Stimulated activated CD8-positive, alpha-beta memory T cell treated with anti-CD3 and anti-CD28 coated beads, Interleukin-4, amount 100 ng/mL, for 4 hours (primary cell): Measurements from ENCODE around the gene SPECC1.

ENCODE experiments used
- DNase-seq, 2 donors: peaks; one replicate each; pipeline ENCODE4 v3.0.0-alpha.2; 2020; ENCODE audit warnings: low read depth in 2 of 2, low spot score in 1 of 2

SPECC1 gene

DNA sequence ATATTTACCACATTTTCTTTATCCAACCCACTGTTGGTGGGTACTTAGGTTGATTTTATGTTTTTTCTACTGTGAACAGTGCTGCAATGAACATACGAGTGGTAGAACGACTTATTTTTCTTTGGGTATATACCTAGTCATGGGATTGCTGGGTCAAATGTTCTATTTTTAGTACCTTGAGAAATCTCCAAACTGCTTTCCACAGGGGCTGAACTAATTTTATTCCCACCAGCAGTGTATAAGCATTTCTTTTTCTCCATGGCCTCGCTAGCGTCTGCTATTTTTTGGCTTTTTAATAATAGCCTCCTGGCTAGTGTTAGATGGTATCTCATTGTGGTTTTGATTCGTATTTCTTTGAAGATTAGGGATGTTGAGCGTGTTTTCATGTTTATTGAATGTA, 255.8 kb downstream of the SPECC1 start:
- DNase-seq, result no peak

DNA sequence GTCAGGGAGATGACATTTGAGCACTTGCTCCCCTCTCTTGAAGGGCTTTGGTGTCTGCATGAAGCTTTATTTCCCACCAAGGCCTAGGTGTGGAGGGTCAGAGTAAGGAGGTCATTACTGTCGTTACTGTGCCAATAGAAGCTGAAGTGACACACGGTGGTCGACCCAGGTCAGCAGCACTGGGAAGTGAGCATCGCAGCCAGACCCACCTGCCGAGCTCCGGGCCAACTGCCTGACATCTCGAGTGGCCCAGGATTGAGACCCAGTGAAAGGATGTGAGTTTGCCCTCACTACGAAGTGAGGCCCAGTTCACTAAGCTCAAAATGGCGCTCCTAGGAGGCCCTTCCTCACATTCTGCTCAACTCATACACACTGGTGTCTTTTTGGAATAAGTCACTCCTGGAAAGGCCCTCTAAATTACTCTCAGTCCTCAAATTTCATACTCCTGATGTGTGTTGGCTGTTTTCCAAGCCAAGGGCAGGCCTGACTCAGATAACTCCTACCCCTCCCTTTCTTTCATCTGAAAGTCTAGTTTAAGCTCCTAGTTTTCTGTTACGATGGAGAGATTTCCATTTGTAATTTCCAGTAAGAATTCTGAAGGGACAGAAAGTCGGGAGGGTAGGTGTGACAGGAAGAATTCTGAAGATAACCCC, 257.8 kb downstream of the SPECC1 start:
- DNase-seq, result no peak

DNA sequence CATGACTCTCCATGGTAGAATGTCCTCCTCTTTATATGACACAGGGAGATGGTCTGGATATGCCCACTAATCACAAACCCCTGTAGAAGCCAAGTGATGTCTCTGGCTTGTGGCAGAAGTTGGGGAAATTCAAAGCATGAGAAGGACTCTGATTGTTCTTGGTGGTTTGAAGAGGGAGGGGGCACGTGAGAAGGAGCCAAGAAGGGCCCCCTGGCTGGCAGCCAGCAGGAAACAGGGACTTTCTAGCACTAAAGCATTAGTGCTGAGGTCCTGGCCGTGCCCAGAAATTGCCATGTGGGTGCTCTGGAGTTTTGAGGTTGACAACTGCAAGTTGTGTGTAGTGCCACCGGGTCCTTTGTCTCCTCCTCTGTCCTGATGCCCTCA, 258.3 kb downstream of the SPECC1 start:
- no peak for DNase-seq

DNA sequence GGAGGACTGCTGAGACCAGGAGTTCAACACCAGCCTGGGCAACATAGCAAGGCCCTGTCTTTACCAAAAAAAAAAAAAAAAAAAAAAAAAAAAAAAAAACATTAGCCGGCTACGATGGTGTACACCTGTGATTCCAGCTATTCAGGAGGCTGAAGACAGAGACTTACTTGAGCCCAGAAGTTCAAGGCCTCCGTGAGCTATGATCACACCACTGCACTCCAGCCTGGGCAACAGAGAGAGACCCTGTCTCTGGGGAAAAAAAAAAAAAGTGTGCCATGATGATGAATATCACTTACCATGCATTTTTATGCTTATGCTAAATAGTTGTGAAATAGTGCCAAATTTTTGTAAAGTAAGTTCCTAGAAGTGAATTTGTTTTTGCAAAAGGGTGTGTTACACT, 261.2 kb downstream of the SPECC1 start:
- DNase-seq, result no peak

DNA sequence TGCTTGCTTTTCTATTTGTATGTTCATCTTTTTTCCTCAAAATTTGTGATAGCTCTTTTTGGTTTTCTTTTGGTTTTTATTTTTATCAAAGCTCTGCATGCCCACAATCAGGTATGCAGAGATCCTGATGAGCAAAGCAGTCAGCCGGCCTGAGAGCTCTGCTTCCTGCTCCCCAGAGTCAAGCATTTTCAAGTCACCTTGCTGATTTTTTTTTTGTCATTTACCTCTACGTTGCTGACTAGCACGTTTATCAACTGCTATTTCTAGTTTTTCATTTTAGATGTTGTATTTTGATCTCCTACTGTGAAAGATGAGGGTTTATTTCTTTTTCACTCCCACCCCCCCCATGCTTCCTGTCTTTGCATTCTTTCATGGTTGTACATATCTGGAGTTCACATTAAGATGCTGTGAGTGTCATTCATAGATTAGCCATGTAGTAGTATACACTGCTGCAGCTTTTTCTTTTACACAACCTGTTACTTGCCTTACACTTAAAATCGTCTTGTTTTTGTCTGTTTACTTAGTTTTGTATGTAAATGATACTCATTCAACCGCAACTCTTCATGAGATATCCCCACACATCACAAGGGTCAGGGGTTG, 262.0 kb downstream of the SPECC1 start:
- no peak for DNase-seq

DNA sequence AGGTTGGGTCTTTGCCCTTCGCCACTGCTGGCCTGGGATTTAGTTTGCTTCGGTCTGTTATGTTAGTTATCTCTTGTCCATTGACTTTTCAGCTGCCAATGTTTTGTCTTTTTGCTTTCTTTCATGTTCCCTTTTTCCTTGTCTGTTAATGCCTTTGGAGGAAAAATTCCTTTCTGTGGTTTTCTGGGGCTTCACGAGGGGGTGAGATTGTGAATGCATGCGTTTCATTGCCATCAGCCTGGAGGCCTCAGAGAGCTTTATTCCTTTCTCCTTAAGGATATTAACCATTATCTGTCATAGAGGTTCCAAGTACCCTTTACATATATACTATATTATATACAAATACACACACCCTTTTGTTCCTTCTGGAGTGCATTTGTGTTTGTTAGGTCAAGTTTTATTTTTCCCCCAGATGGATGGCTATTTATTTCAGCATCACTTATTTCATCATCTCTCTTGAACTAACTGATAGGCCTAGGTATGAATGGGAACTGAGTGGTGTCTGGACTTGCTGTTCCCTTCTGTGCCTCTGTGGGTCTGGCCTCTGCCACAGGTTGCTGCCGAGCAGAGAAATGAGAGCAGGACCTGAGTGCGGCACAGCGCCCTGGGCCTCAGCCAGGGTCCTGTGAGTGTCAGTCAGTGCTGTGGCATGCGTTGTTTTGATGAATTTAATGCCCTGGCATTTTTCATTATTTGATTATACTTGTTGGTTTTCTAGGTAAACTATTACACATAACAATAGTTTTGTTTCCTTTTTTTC, 264.8 kb downstream of the SPECC1 start:
- no peak for DNase-seq

DNA sequence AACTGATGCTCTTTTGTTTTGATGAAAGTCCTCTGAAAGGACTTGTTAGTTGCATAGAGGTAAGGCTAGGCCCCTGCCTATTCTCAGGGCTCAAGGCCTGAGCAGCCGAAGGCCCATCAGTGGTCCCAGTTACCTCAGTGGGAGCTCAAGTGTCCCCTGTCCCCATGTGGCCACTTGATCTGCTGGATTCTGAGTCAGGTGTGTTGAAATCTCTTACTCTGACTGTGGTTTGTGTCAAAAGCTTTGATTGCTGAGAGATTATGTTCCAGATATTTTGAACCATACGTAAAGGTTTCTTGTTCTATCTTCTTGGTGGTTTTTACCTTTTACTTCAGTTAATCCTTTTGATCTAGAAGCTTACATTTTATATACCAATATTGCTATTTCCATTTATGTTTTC, 266.5 kb downstream of the SPECC1 start:
- no peak for DNase-seq

DNA sequence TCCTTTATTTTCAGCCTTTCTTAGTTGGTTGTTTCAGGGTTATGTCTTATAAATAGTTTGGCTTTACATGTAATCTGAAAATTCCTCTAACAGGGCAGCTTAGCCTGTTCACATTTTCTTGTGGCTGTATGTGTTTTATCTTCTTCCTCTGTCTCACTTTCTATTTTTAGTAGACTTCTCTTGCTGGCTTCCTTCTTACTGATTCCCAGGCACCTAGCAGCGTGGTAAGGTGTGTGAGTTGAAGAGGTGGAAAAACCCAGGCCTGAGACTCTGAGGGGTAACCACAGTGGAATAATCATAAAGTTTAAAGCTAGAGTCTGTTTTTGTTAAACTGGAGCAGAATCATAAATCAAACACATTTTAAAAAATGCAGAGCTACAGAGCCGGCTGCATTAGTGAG, 267.3 kb downstream of the SPECC1 start:
- no peak for DNase-seq

DNA sequence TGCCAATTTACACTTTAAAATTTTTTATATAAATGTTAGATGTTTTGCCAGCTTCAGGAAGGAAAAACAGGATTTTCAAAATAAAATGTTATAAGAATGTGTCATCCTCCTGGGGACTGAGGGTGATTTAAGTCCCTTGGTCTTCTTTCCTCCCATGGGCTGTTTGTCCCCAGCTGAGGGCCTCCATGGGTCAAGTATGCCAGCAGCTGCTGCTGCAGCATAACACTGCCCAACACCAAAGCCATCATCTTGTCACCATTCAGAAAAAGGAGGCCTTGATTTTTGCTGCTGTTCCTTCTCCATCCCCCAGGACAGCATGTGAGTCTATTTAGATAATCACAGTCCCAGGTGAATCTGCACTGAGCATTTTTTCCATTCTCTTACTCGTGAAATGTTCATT, 269.6 kb downstream of the SPECC1 start:
- DNase-seq, result no peak

DNA sequence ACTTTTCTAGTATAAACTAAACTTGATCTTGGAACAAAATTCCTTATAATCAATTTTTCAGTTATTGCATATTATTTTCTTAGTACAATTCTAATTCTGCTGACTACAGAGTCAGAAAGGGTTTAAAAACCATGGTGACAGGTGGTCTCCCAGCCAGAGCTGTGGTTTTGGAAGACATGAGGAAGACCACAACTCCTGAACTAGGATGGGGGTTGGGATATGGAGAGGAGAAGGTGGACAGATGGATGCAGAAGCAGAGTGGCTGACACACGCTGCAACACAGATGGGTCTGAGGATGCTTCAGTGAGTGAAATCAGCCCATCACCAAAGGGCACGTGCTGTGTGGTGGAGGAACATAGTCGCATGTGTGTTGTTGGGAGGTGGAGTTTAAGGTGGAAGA, 270.5 kb downstream of the SPECC1 start:
- DNase-seq, result no peak

DNA sequence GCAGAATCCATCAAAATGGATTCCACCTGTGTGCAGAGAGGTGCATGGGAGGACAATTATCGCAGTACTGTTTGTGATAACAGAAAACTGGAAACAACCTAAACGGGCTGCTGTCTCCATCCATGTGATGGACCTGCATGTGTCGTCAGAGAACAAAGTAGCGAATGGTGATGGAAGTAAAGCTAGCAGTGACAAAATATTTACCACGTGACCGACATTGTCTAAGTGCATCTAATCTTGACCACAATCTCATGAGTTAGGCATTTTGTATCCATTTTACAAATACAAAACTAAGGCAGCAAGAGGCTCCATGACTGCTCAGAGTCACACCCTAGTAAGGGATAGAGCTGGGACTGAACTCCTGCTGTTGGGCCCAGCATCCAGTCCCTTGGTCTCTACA, 270.9 kb downstream of the SPECC1 start:
- no peak for DNase-seq

DNA sequence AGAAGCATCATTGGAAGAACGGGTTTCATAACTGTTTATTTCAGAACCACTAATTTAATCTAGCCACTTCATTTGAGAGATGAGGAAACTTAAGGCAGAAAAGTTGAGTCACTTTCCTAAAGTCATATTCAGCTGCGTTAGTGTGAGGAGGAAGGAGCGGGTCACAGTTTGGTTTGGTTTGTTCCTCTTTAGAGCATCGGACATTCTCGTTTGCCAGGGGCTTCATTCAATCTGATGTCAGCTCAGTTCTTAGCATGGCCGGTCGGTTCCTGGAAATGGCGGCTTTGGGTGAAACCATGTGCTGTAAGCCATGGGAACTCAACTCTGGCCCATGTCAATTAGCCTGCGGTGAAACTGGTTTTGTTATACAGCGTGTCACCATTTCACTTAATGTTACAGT, 271.7 kb downstream of the SPECC1 start:
- DNase-seq, result no peak

DNA sequence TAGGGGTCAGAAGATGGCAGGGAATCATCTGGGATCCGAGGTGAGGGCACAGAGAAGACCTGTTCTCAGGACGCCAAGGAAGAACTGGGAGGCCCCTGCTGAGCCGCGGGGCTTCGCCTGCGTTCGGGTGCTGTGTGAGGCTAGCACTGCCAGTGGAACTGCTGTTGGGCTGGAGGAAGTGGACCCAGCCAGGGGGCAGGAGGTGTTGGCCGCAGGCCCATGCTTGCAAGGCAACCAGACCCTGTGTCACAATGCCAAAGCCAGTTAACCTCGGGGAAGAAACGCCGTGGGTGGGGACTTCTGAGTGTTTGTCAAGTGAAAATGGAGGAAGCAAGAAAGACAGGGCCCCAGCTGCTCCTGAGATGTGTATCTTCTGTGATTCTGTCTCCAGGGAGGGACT, 272.7 kb downstream of the SPECC1 start:
- DNase-seq, result no peak

DNA sequence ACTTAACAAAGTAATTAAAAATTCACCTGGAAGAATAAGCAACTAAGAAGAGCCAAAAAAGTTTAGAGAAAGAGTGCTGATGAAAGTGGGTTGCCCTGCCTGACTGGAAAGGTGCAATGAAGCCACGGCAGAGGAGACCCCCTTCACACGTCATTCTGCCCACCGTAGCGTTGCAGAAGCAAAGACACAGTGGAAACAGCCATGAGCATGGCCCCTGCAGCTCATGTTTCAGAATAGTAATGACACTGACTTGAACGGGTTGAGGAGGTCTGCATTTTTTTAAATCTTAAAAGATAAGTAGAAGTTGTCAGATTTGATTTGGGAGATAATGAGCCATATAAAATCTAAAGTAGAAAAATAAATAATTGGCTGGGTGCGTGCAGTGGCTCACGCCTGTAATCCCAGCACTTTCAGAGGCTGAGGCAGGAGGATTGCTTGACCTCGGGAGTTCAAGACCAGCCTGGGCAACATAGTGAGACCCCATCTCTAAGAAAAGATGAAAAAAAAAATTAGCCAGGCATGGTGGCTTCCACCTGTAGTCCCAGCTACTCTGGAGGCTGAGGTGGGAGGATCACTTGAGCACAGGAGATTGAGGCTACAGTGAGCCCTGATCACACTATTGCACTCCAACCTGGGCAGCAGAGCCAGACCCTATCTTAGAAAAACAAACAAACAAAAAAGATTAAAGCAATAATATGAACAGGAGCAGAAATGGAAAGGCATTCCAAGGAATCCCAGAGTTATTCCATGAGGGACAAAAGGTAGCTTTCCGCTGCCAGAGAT, 273.6 kb downstream of the SPECC1 start:
- DNase-seq, result no peak

DNA sequence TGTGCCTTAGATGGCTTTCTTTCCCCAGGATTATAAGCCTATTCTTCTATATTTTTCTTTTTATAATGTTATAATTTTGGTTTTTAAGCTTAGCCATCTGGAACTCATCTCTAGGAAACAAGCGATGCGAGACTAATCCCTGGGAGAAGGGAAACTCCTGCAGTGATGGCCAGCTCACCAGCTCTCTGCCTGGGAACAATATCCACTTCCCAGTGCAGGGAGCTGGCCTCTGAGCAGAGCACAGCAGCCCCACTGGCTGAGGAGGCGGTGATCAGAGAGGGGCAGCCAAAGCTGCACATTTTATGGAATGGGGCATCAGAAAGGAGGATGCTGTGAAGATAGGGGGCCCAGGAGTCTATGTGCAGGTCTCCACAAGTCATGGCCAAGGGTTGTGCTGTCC, 274.9 kb downstream of the SPECC1 start:
- DNase-seq, result no peak

DNA sequence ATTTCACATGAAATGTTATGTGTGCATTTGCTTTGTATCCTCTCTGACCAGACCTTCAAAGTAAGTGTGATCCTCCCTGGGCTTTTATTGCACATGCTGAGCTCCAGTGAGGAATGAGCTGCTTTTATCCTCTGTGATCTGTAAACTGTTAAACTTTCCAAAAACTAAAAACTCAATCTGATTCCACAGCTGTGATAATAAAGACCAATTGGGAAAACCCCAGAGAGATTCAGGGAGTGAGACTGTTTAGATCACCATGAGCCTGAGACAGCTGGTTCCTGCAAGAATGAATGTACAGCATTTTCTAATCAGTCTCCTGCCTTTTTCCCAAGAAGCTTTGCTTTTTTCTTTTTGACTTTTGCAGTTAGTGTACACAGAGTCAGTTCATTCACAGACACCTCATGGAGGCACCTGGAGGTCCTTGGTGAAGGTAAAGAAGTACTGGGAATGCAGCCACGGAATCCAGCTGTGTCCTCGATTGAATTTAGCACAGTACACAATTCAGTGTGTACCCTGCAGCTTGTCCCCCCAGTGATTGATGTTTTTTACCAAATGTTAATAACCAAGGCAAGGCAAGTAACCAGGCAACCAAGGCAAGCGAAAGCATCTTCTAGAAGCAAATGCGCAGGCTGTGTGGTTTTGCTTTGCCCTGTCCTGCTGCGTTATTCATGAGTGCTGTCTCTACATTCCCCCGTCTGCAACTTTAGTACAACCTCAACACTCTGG, 275.6 kb downstream of the SPECC1 start:
- no peak for DNase-seq

DNA sequence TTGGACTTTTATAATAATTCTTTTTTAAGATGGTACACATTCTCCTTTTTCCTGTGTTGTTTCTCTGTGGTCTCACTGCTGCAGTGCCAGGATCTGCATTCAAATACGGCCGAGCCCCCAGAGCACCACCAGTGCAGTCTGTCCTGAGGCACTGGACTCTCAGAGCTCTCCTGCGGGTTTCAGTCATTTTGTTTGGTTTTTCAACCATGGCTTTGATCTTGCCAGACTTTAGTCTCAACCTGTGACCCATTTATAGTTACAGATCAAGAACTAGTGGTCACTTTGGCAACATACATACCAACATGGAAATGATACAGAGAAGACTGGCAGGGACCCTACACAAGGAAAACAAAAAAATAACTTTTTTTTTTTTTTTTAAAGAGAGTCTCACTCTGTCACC, 280.8 kb downstream of the SPECC1 start:
- DNase-seq, result no peak

DNA sequence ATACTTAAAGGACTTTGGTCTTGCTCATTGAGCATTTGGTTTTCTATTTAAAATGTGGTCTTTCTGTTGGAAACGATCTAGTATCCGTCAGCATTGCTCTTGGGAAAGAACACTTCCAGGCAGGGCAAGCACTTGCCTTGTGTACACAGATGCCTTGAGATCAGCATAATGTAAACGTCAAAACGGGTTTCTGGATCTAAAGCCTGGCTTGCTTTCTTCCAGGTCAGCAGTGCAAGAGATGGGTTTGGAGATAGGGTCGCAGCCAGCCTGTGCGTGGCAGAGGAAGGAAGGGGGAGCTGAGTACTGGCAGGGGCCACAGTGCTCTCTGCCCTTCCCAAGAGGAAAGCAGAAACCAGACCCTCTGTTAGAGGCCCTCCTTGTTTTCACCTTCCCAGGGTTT, 282.7 kb downstream of the SPECC1 start:
- no peak for DNase-seq

DNA sequence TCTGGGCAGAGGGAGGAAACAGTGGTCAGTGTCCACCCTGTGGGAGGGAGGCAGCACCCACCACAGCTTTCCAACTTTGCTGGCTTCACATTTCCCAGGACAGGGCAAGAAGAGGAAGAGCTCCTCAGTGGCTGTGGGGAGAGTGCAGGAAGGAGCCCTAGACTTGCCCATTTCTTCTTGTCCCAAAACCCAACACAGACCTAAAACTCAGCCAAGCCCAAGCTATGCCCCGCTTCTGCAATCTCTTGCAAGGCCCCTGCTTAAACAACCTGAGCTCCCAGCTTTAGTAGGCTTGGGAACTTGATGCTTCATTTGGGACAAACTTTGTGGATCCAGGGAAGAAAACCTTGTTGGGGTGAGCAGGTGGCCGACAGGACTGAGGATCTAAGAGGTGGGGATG, 284.3 kb downstream of the SPECC1 start:
- DNase-seq, result no peak

DNA sequence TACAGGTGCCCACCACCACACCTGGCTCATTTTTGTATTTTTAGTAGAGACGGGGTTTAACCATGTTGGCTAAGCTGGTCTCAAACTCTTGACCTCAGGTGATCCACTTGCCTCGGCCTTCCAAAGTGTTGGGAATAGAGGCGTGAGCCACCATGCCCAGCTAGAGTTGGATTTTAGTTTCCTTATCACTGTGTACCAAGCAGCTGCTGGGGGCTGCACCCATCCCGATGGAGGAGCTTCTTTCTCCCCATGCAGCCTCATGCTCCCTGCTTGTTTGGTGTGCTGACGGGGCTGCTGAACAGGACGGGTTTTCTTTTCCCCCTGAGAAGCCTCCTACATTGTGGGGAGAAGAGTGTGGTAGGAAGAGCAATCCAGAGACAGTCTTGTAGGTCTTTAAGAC, 285.0 kb downstream of the SPECC1 start:
- no peak for DNase-seq

DNA sequence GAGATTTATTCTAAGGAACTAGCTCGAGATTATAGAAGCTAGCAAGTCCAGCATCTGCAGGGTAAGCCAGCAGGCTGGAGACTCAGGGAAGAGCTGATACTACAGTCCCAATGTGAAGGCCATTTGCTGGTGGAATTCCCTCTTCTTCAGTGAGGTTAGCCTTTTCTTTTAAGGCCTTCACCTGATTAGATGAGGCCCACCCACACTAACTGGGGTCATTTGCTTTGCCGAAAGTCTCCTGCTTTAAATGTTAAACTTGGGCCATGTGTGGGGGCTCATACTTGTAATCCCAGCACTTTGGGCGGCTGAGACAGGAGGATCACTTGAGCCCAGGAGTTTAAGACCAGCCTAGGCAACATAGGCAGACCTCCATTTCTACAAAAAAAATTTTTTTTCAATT, 289.9 kb downstream of the SPECC1 start:
- DNase-seq, result no peak
